DND-41 (cell line): ENCODE data around the gene DCAF11.

Experiments
- ATAC-seq: fragments of 200-7000 bp; cut with Tn5 transposase; 3 replicates; pipeline ENCODE4 v1.9.1; 2021; ENCODE audit warnings: low read depth; ENCODE audit not compliant: insufficient read depth
- DNase-seq: peaks from one replicate; pipeline ENCODE4 v3.0.0-alpha.2; 2020
- H2AFZ ChIP-seq: 2 replicates; pipeline ENCODE4 v1.6.0; 2012; ENCODE audit warnings: low read depth, low read length
- H3K27ac ChIP-seq: 2 replicates; pipeline ENCODE4 v1.5.1; 2012; ENCODE audit warnings: low read length, inconsistent platforms
- H3K27me3 ChIP-seq: fragments of 200-600 bp; sonication (generic); 2 replicates; pipeline ENCODE4 v1.6.0; 2012; ENCODE audit warnings: low read length, mild to moderate bottlenecking, inconsistent platforms; ENCODE audit not compliant: insufficient read depth, poor library complexity
- H3K36me3 ChIP-seq: 2 replicates; pipeline ENCODE4 v1.5.1; 2012; ENCODE audit warnings: low read length, inconsistent platforms; ENCODE audit not compliant: insufficient read depth
- H3K4me1 ChIP-seq: 2 replicates; pipeline ENCODE4 v1.5.1; 2012; ENCODE audit warnings: mild to moderate bottlenecking, low read length; ENCODE audit not compliant: insufficient read depth
- H3K4me2 ChIP-seq: 2 replicates; pipeline ENCODE4 v1.6.0; 2012; ENCODE audit warnings: mild to moderate bottlenecking, moderate library complexity, low read length, inconsistent platforms; ENCODE audit not compliant: insufficient read depth
- H3K4me3 ChIP-seq, 2 experiments: fragments of 200-600 bp in 1 of 2; shearing (Covaris generic) in 1 of 2; 2 replicates each; pipeline ENCODE4 v1.5.1; 2012 to 2016; ENCODE audit warnings: inconsistent platforms in 2 of 2, low read length in 2 of 2, mild to moderate bottlenecking in 2 of 2, low read depth in 1 of 2, moderate library complexity in 1 of 2
- H3K79me2 ChIP-seq: 2 replicates; pipeline ENCODE4 v1.6.0; 2012; ENCODE audit warnings: low read length, inconsistent platforms; ENCODE audit not compliant: insufficient read depth
- H3K9ac ChIP-seq: 2 replicates; pipeline ENCODE4 v1.6.0; 2012; ENCODE audit warnings: low read depth, mild to moderate bottlenecking, inconsistent platforms, low read length, moderate library complexity
- H3K9me3 ChIP-seq: 2 replicates; pipeline ENCODE4 v1.5.1; 2012; ENCODE audit warnings: low read length, moderate library complexity, mild to moderate bottlenecking, inconsistent platforms; ENCODE audit not compliant: insufficient read depth, severe bottlenecking
- H4K20me1 ChIP-seq: 2 replicates; pipeline ENCODE4 v1.6.0; 2012; ENCODE audit warnings: low read length; ENCODE audit not compliant: insufficient read depth
- CTCF ChIP-seq: IDR thresholded peaks from 2 replicates; pipeline ENCODE4 v1.5.1; 2012; ENCODE audit warnings: borderline replicate concordance, low read length, moderate library complexity, mild to moderate bottlenecking; ENCODE audit not compliant: poor library complexity, severe bottlenecking; ENCODE audit errors: extremely low read depth
- EZH2 ChIP-seq: IDR thresholded peaks from 3 replicates; pipeline ENCODE4 v1.6.1; 2012; ENCODE audit warnings: borderline replicate concordance, low read depth, mild to moderate bottlenecking, moderate library complexity, low read length, inconsistent platforms; ENCODE audit not compliant: severe bottlenecking

The DCAF11 gene

GRCh38 chr14:24121210-24121609 lies 6.6 kb downstream of the DCAF11 start:
- DNase-seq: no peak
- no peak overlapping the region for H3K4me2 ChIP-seq
- H3K27ac ChIP-seq: no peak overlapping the region
- H3K27me3 ChIP-seq: no peaks in the 10 kb centered on the region
- TF ChIP-seq EZH2: no peak
- TF ChIP-seq CTCF: no peak
- ATAC-seq: no peak
- H3K9me3 ChIP-seq: no peaks in the 10 kb centered on the region
- H4K20me1 ChIP-seq: no peaks in the 10 kb centered on the region
- no peak overlapping the region for H2AFZ ChIP-seq
- peaks cover 5% of the 10 kb centered on the region; the same call in 1 of the 2 replicates for H3K79me2 ChIP-seq
- H3K9ac ChIP-seq: no peak overlapping the region
- H3K4me1 ChIP-seq: peaks cover 9% of the 10 kb centered on the region
- H3K36me3 ChIP-seq: peaks cover 76% of the 10 kb centered on the region
- H3K4me3 ChIP-seq: no peak overlapping the region

- no peak overlapping the region for H3K4me3 ChIP-seq
- no peaks in the 10 kb centered on the region for H3K79me2 ChIP-seq
- DNase-seq (no peak), ATAC-seq (0 out of 3 replicates have a peak, but pooled peaks have one; percentile 16)
- no peak overlapping the region for H3K4me2 ChIP-seq
- H3K27me3 ChIP-seq: no peaks in the 10 kb centered on the region
- H3K4me1 ChIP-seq: no peaks in the 10 kb centered on the region
- H3K9ac ChIP-seq: no peak overlapping the region
- no peaks in the 10 kb centered on the region for H3K9me3 ChIP-seq
- H3K27ac ChIP-seq: 0 out of 2 replicates have a peak overlapping the region, but pooled peaks have one; percentile 16
- peaks cover 64% of the 10 kb centered on the region for H3K36me3 ChIP-seq
- TF ChIP-seq CTCF: no peak
- no peak for TF ChIP-seq EZH2
- no peak overlapping the region for H2AFZ ChIP-seq
- no peaks in the 10 kb centered on the region for H4K20me1 ChIP-seq
Measured at GRCh38 chr14:24122416-24122815, 7.8 kb downstream of the DCAF11 start.

GRCh38 chr14:24122898-24123297 lies 8.3 kb downstream of the DCAF11 start:
- Histone ChIP-seq H3K9me3 (no peaks in the 10 kb centered on the region), H3K27me3 (no peaks in the 10 kb centered on the region), H3K79me2 (no peaks in the 10 kb centered on the region), H3K27ac (0 out of 2 replicates have a peak overlapping the region, but pooled peaks have one; percentile 16), H3K36me3 (peaks cover 59% of the 10 kb centered on the region), H3K9ac (no peak overlapping the region), H3K4me3 (no peak overlapping the region), H3K4me1 (no peaks in the 10 kb centered on the region), H4K20me1 (no peaks in the 10 kb centered on the region), H3K4me2 (no peak overlapping the region), H2AFZ (no peak overlapping the region)
- DNase-seq (no peak), ATAC-seq (no peak)
- TF ChIP-seq EZH2 (no peak), CTCF (no peak)
